H1 (cell line): Measurements from ENCODE around the gene LY6G6F. TPM values are rescaled to one million over a fixed set of nuclear protein-coding genes. Genes with fewer than 3 reads are reported as not detected.

Source experiments
- CHD7 ChIP-seq: fragments of 300-600 bp; sonication (generic); IDR thresholded peaks from 2 replicates; pipeline ENCODE4 v1.7.1; 2012; ENCODE audit warnings: low read length, moderate library complexity, mild to moderate bottlenecking, inconsistent platforms; ENCODE audit not compliant: insufficient replicate concordance
- HDAC6 ChIP-seq: IDR thresholded peaks from one replicate; pipeline ENCODE4 v1.7.1; 2012; ENCODE audit warnings: low read depth, mild to moderate bottlenecking, inconsistent platforms, low read length, moderate library complexity
- polyA plus RNA-seq, 7 experiments: library from polyadenylated mRNA; depleted of rRNA in 3 of 7; stranded (reverse) in 5 of 7; unstranded in 2 of 7; fragments of >200 nt in 5 of 7; fragments of 200-250 nt in 2 of 7; gene quantifications; 1 replicate in 5 of 7; 2 replicates in 1 of 7; 4 replicates in 1 of 7; pipeline versions ENCODE4 v1.2.1 to v1.2.3, GENCODE V29; 2011 to 2013; ENCODE audit warnings: missing spikeins in 2 of 7, mixed read lengths in 2 of 7
- total RNA-seq: library from RNA; stranded (reverse); fragmentation: NEBNext Ultra II Directional; extraction: Animal tissue kit (Norgen Biotek cat#: 25700); gene quantifications from 2 replicates; pipeline ENCODE4 v1.2.1, GENCODE V29; 2021

The LY6G6F gene
- total and polyA plus RNA-seq, 2 of the 8 experiments (the other 6 are each of a cell fraction or from before 2014, with no cell fraction given), result not detected

GRCh38 chr6:31676322-31676903 is 30.3 kb upstream of the LY6G6F start (continued):
- no peak for TF ChIP-seq CHD7
- no peak for TF ChIP-seq HDAC6
